K562 (cell line): Measurements from ENCODE around the gene TTLL8. TPM values are rescaled to one million over a fixed set of nuclear protein-coding genes. Genes with fewer than 3 reads are reported as not detected.

Source experiments
- ATAC-seq: fragments of 200-7000 bp; cut with Tn5 transposase; 3 replicates; pipeline ENCODE4 v1.9.1; 2020; ENCODE audit warnings: moderate library complexity
- BruUV-seq: library from RNA; stranded (reverse); fragments of 400-500 nt; replicated peaks from 2 replicates; lab custom pipeline; 2021; lab: Mats Ljungman, UMichigan
- CTCF ChIA-PET: fragments of 300-600 bp; formaldehyde crosslinking; extraction: SDS; loops from one replicate; lab custom pipeline; 2021; ENCODE audit warnings: low intra/inter-chr PET ratio; lab: Yijun Ruan, JAX
- POLR2A ChIA-PET: fragments of 300-600, 350-650 bp; sonication (Branson Sonifier 250); formaldehyde crosslinking; extraction: SDS; loops from one replicate; lab custom pipeline; 2021; ENCODE audit warnings: antibody characterized with exemption, inconsistent platforms; lab: Yijun Ruan, JAX
- DNase-seq, 4 experiments: peaks; one replicate each; pipeline versions ENCODE4 v3.0.0 to v3.0.0-alpha.2; 2011 to 2018; ENCODE audit warnings: low spot score in 3 of 4, mixed read lengths in 3 of 4; ENCODE audit errors: extremely low read depth in 1 of 4
- FAIRE-seq: peaks from 2 replicates; lab custom pipeline; 2011; peaks lifted over from hg19 to GRCh38; lab: Jason Lieb, UNC
- H2AFZ ChIP-seq: 2 replicates; pipeline ENCODE4 v1.6.0; 2011; ENCODE audit warnings: low read depth, low read length, control low read depth, inconsistent platforms
- H3K27ac ChIP-seq: fragments of 200-600 bp; 3 replicates; pipeline ENCODE4 v1.8.0; 2011; ENCODE audit warnings: low read depth, mild to moderate bottlenecking, control low read depth, inconsistent platforms, low read length, moderate library complexity, mixed read lengths; ENCODE audit errors: extremely low read depth
- H3K27me3 ChIP-seq, 2 experiments: fragments of 300-600 bp in 1 of 2; 2 replicates in 1 of 2; 3 replicates in 1 of 2; pipeline versions ENCODE4 v1.6.0 to v1.8.0; 2011; ENCODE audit warnings: inconsistent platforms in 2 of 2, low read length in 2 of 2, mild to moderate bottlenecking in 1 of 2, mixed read lengths in 1 of 2, moderate library complexity in 1 of 2; ENCODE audit not compliant: control insufficient read depth in 2 of 2, insufficient read depth in 2 of 2
- H3K36me3 ChIP-seq: fragments of 300-600 bp; 3 replicates; pipeline ENCODE4 v1.8.0; 2011; ENCODE audit warnings: mild to moderate bottlenecking, low read length, inconsistent platforms; ENCODE audit not compliant: control insufficient read depth, insufficient read depth
- H3K4me1 ChIP-seq, 2 experiments: fragments of 200-600 bp in 1 of 2; replicated peaks in 1 of 2; 2 replicates in 1 of 2; 3 replicates in 1 of 2; pipeline versions ENCODE4 v1.5.1 to v1.8.0; 2011; ENCODE audit warnings: inconsistent platforms in 2 of 2, low read length in 2 of 2, mild to moderate bottlenecking in 1 of 2, mixed read lengths in 1 of 2, moderate library complexity in 1 of 2; ENCODE audit not compliant: control insufficient read depth in 2 of 2, insufficient read depth in 2 of 2
- H3K4me2 ChIP-seq: 2 replicates; pipeline ENCODE4 v1.6.1; 2011; ENCODE audit warnings: low read length, control low read depth, inconsistent platforms, mixed read lengths; ENCODE audit not compliant: insufficient read depth
- H3K4me3 ChIP-seq: fragments of 200-600 bp; sonication (generic), shearing (Covaris generic); 2 replicates; pipeline ENCODE4 v1.5.1; 2016; ENCODE audit warnings: control low read depth, inconsistent platforms
- H3K79me2 ChIP-seq: fragments of 200-600 bp; 3 replicates; pipeline ENCODE4 v1.8.0; 2011; ENCODE audit warnings: low read length, inconsistent platforms; ENCODE audit not compliant: control insufficient read depth, insufficient read depth
- H3K9ac ChIP-seq, 2 experiments: 2 replicates each; pipeline versions ENCODE4 v1.6.0 to v1.6.1; 2011; ENCODE audit warnings: low read depth in 2 of 2, low read length in 2 of 2, control low read depth in 1 of 2, inconsistent platforms in 1 of 2, mild to moderate bottlenecking in 1 of 2, mixed read lengths in 1 of 2; ENCODE audit not compliant: insufficient read depth in 1 of 2
- H3K9me1 ChIP-seq: one replicate; pipeline ENCODE4 v1.6.0; 2011; ENCODE audit warnings: inconsistent platforms, mild to moderate bottlenecking, low read length, moderate library complexity; ENCODE audit not compliant: control insufficient read depth, insufficient read depth
- H3K9me3 ChIP-seq: replicated peaks from 2 replicates; pipeline ENCODE4 v1.5.1; 2011; ENCODE audit warnings: low read depth, low read length, inconsistent platforms; ENCODE audit not compliant: control insufficient read depth, insufficient read depth
- H4K20me1 ChIP-seq: replicated peaks from 2 replicates; pipeline ENCODE4 v1.6.1; 2011; ENCODE audit warnings: low read length, inconsistent platforms, mixed read lengths; ENCODE audit not compliant: control insufficient read depth, insufficient read depth
- BACH1 ChIP-seq: fragments of 200-800 bp; sonication (Bioruptor generic); IDR thresholded peaks from 2 replicates; pipeline ENCODE4 v1.6.1; 2016; ENCODE audit warnings: missing genetic modification characterization, missing compliant biosample characterization
- CHCHD3 ChIP-seq: fragments of 250-450 bp; sonication (Bioruptor Pico); IDR thresholded peaks from 2 replicates; pipeline ENCODE4 v2.1.2; 2022; ENCODE audit warnings: mild to moderate bottlenecking
- CREB1 ChIP-seq, 2 experiments: sonication (generic) in 1 of 2; formaldehyde crosslinking in 1 of 2; IDR thresholded peaks; 2 replicates each; pipeline versions ENCODE4 v1.6.1 to v1.8.0; 2012 to 2022; ENCODE audit warnings: inconsistent platforms in 1 of 2, mild to moderate bottlenecking in 1 of 2, missing genetic modification reagents in 1 of 2, moderate library complexity in 1 of 2
- ETS1 ChIP-seq: conservative IDR thresholded peaks from 2 replicates; pipeline ENCODE4 v1.6.1; 2011; ENCODE audit warnings: low read depth, mild to moderate bottlenecking, low read length; ENCODE audit not compliant: control insufficient read depth
- FOXK2 ChIP-seq, 2 experiments: fragments of 450-650 bp; IDR thresholded peaks in 1 of 2; conservative IDR thresholded peaks in 1 of 2; 2 replicates each; pipeline ENCODE4 v1.6.1; 2016; ENCODE audit warnings: low read depth in 2 of 2, mild to moderate bottlenecking in 1 of 2
- MYNN ChIP-seq, 2 experiments: sonication (generic); formaldehyde crosslinking in 1 of 2; IDR thresholded peaks; 2 replicates each; pipeline versions ENCODE4 v1.5.0 to v1.6.1; 2016 to 2020; ENCODE audit warnings: antibody characterized with exemption in 1 of 2, missing genetic modification reagents in 1 of 2
- NCOA4 ChIP-seq: fragments of 450-650 bp; IDR thresholded peaks from 2 replicates; pipeline ENCODE4 v1.6.1; 2018; ENCODE audit warnings: mild to moderate bottlenecking; ENCODE audit not compliant: partially characterized antibody
- POLR2AphosphoS5 ChIP-seq: IDR thresholded peaks from 2 replicates; pipeline ENCODE4 v1.6.1; 2011; ENCODE audit warnings: mild to moderate bottlenecking, low read depth, low read length, moderate library complexity; ENCODE audit not compliant: control insufficient read depth, insufficient read depth
- SPI1 ChIP-seq: IDR thresholded peaks from 2 replicates; pipeline ENCODE4 v1.6.1; 2011; ENCODE audit warnings: low read depth, low read length, control low read depth, borderline replicate concordance
- SUPT5H ChIP-seq: fragments of 450-650 bp; IDR thresholded peaks from 2 replicates; pipeline ENCODE4 v1.6.1; 2016
- ZC3H4 ChIP-seq: sonication (generic); formaldehyde crosslinking; IDR thresholded peaks from 2 replicates; pipeline ENCODE4 v1.9.0; 2021; ENCODE audit warnings: missing genetic modification reagents, borderline replicate concordance
- ZKSCAN8 ChIP-seq: fragments of 200-800 bp; sonication (Bioruptor generic); IDR thresholded peaks from 2 replicates; pipeline ENCODE4 v1.6.1; 2016; ENCODE audit warnings: missing genetic modification characterization, missing compliant biosample characterization
- ZNF263 ChIP-seq: sonication (generic); formaldehyde crosslinking; IDR thresholded peaks from 2 replicates; pipeline ENCODE4 v1.8.0; 2022; ENCODE audit warnings: mild to moderate bottlenecking, missing genetic modification reagents, borderline replicate concordance
- ZNF354B ChIP-seq: fragments of 250-450 bp; sonication (Bioruptor Pico); IDR thresholded peaks from 2 replicates; pipeline ENCODE4 v1.4.0; 2020
- ZNF395 ChIP-seq: fragments of 200-800 bp; sonication (Bioruptor generic); IDR thresholded peaks from 2 replicates; pipeline ENCODE4 v1.6.1; 2017; ENCODE audit warnings: missing genetic modification characterization, missing compliant biosample characterization
- ZNF695 ChIP-seq: fragments of 450-650 bp; formaldehyde crosslinking; IDR thresholded peaks from 2 replicates; pipeline ENCODE4 v1.4.0; 2020; ENCODE audit warnings: mild to moderate bottlenecking, moderate library complexity
- WGBS: fragments of 100-300 bp; shearing (Covaris generic); methylation state at CpG from one replicate; pipeline ENCODE4 v1.1.6; 2016; ENCODE audit warnings: low coverage, mixed read lengths; ENCODE audit not compliant: insufficient coverage; ENCODE audit errors: missing lambda C conversion rate; 5-methylcytosine and 5-hydroxymethylcytosine counted together
- in situ Hi-C: fragments of 300-500 bp; cut with MboI; formaldehyde crosslinking; loops from 4 replicates; pipeline ENCODE4 v1.15.0; 2018; ENCODE audit warnings: inconsistent platforms, mixed read lengths
- intact Hi-C: fragments of 100-400 bp; cut with micrococcal nuclease; formaldehyde crosslinking; loops from 2 replicates; pipeline ENCODE4 v1.14.2; 2022
- polyA plus RNA-seq, 8 experiments: library from polyadenylated mRNA; depleted of rRNA in 4 of 8; stranded (reverse) in 5 of 8; unstranded in 3 of 8; fragments of >200 nt; fragmentation: Nextera tagmentation in 2 of 8; fragmentation: Illumina TruSeq in 1 of 8; extraction: Ambion mirVana in 2 of 8; extraction: Trizol in 1 of 8; gene quantifications; 2 replicates each; pipeline versions ENCODE4 v1.2.1 to v1.2.3, GENCODE V29; 2011 to 2014; ENCODE audit warnings: inconsistent platforms in 1 of 8, missing spikeins in 1 of 8
- total RNA-seq, 7 experiments: library from RNA; depleted of rRNA in 6 of 7; stranded (reverse); fragments of >200 nt in 6 of 7; fragmentation: Illumina TruSeq in 2 of 7; extraction: Trizol in 2 of 7; gene quantifications; 2 replicates each; pipeline versions ENCODE4 v1.2.1 to v1.2.3, GENCODE V29; 2011 to 2021; ENCODE audit warnings: low replicate concordance in 1 of 7
- TF ChIP-seq, protein P1 (sequence below): sonication (generic); formaldehyde crosslinking; IDR thresholded peaks from 2 replicates; pipeline ENCODE4 v1.8.0; 2022; ENCODE audit warnings: mild to moderate bottlenecking, missing genetic modification reagents

Gene TTLL8
- total and polyA plus RNA-seq, 9 of the 15 experiments (the other 6 are each of a cell fraction or from before 2014, with no cell fraction given), result not detected

- no TSS peak for BruUV-seq
- Histone ChIP-seq H2AFZ (no peak overlapping the region), H3K36me3 (no peaks in the 10 kb centered on the region), H3K4me1 (peaks cover 0 to 50% of the 10 kb centered on the region in 2 experiments; a peak in 2 of 5 replicates), H4K20me1 (no peaks in the 10 kb centered on the region; the same call in 1 of the 2 replicates), H3K9me1 (no peaks in the 10 kb centered on the region), H3K9ac (no peak overlapping the region), H3K27me3 (peaks cover 4 to 54% of the 10 kb centered on the region in 2 experiments; a peak in 4 of 5 replicates), H3K27ac (no peak overlapping the region), H3K4me2 (no peak overlapping the region), H3K9me3 (no peaks in the 10 kb centered on the region), H3K4me3 (no peak overlapping the region), H3K79me2 (no peaks in the 10 kb centered on the region)
- ATAC-seq (no peak), FAIRE-seq (no peak), DNase-seq (no peak)
- intact Hi-C loops (loop anchor here (5.0 kb wide), 1 partner anchor 267 kb away; no protein-coding TSS in a partner anchor), in situ Hi-C loops (loop anchor here (5.0 kb wide), 2 partner anchors 102 to 267 kb away; no protein-coding TSS in a partner anchor)
- CTCF ChIA-PET, result interaction anchor here (1.1 kb wide), 1 partner anchor 105 kb away, joined by 3 read pairs; no protein-coding TSS in a partner anchor
- 16% methylated on average over 15 of the region's 43 CpGs for WGBS
- POLR2A ChIA-PET, result no interaction called here
- TF ChIP-seq ZKSCAN8, result no peak
- TF ChIP-seq, protein P1, sequence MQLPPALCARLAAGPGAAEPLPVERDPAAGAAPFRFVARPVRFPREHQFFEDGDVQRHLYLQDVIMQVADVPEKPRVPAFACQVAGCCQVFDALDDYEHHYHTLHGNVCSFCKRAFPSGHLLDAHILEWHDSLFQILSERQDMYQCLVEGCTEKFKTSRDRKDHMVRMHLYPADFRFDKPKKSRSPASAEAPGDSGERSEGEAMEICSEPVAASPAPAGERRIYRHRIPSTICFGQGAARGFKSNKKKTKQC (CRISPR knock-in tag), result no peak
- TF ChIP-seq CHCHD3 (CRISPR knock-in tag), result no peak
- no peak for TF ChIP-seq FOXK2 (conservative IDR thresholded peaks at IDR 0.05 in 1 of 2, IDR thresholded peaks at IDR 0.05 in 1 of 2; ENCODE audit: low read depth in 2 of 2)
- TF ChIP-seq MYNN (IDR thresholded peaks at IDR 0.05), result no peak
- TF ChIP-seq MYNN (CRISPR knock-in tag; IDR thresholded peaks at IDR 0.05), result no peak
- no peak for TF ChIP-seq POLR2AphosphoS5
- TF ChIP-seq SPI1, result no peak
- no peak for TF ChIP-seq ZNF395 (CRISPR knock-in tag)
- no peak for TF ChIP-seq SUPT5H
- no peak for TF ChIP-seq ETS1
- no peak for TF ChIP-seq ZC3H4 (CRISPR knock-in tag)
- TF ChIP-seq NCOA4, result no peak
- TF ChIP-seq ZNF695 (CRISPR knock-in tag), result no peak
- TF ChIP-seq CREB1 (IDR thresholded peaks at IDR 0.05), result no peak
- no peak for TF ChIP-seq CREB1 (CRISPR knock-in tag; IDR thresholded peaks at IDR 0.05)
- TF ChIP-seq BACH1, result no peak
- TF ChIP-seq ZNF354B, result no peak
- TF ChIP-seq ZNF263 (CRISPR knock-in tag), result no peak
These were observed 23.7 kb downstream of the TTLL8 start for GRCh38 chr22:50034126-50035081.
